Endodermal cell (in vitro differentiated cells): Measurements from ENCODE around the gene NRL. TPM values are rescaled to one million over a fixed set of nuclear protein-coding genes. Genes with fewer than 3 reads are reported as not detected.

ENCODE experiments used
- DNase-seq: peaks from one replicate; pipeline ENCODE4 v3.0.0-alpha.2; 2017
- H3K27ac ChIP-seq: 2 replicates; pipeline ENCODE4 v1.5.1; 2013; ENCODE audit warnings: mild to moderate bottlenecking, low read depth, low read length, moderate library complexity
- H3K27me3 ChIP-seq: 2 replicates; pipeline ENCODE4 v1.6.1; 2013; ENCODE audit warnings: mild to moderate bottlenecking, low read length, moderate library complexity; ENCODE audit not compliant: insufficient read depth, control insufficient read depth, poor library complexity, severe bottlenecking
- H3K36me3 ChIP-seq: 2 replicates; pipeline ENCODE4 v1.7.0; 2013; ENCODE audit warnings: mild to moderate bottlenecking, low read length, moderate library complexity; ENCODE audit not compliant: control insufficient read depth, insufficient read depth
- H3K4me1 ChIP-seq: one replicate; pipeline ENCODE4 v1.7.0; 2013; ENCODE audit warnings: low read length; ENCODE audit not compliant: control insufficient read depth, insufficient read depth
- H3K4me3 ChIP-seq: 2 replicates; pipeline ENCODE4 v1.5.1; 2013; ENCODE audit warnings: mild to moderate bottlenecking, low read length, moderate library complexity
- H3K9ac ChIP-seq: 2 replicates; pipeline ENCODE4 v1.6.1; 2013; ENCODE audit warnings: mild to moderate bottlenecking, low read length, moderate library complexity; ENCODE audit not compliant: poor library complexity, severe bottlenecking; ENCODE audit errors: extremely low read depth
- H3K9me3 ChIP-seq: 2 replicates; pipeline ENCODE4 v1.6.1; 2013; ENCODE audit warnings: mild to moderate bottlenecking, low read length, moderate library complexity; ENCODE audit not compliant: control insufficient read depth
- H3K27ac Mint-ChIP-seq: 2 replicates; pipeline ENCODE4 v1.8.0; 2020; ENCODE audit warnings: mixed read lengths
- H3K27me3 Mint-ChIP-seq: 2 replicates; pipeline ENCODE4 v1.8.0; 2021; ENCODE audit warnings: mild to moderate bottlenecking, mixed read lengths; ENCODE audit not compliant: insufficient read depth
- H3K36me3 Mint-ChIP-seq: 2 replicates; pipeline ENCODE4 v1.8.0; 2020; ENCODE audit warnings: low read depth, mixed read lengths
- H3K4me1 Mint-ChIP-seq: 2 replicates; pipeline ENCODE4 v1.8.0; 2020; ENCODE audit warnings: mixed read lengths
- H3K4me3 Mint-ChIP-seq: 2 replicates; pipeline ENCODE4 v1.8.0; 2020; ENCODE audit warnings: mild to moderate bottlenecking, moderate library complexity, mixed read lengths
- H3K9me3 Mint-ChIP-seq: 2 replicates; pipeline ENCODE4 v1.8.0; 2020; ENCODE audit warnings: mild to moderate bottlenecking, mixed read lengths
- whole genome bisulfite sequencing, 2 experiments: methylation state at CpG; one replicate each; pipeline versions ENCODE4 v1.1.5 to v1.1.7; 2013; ENCODE audit warnings: missing lambda C conversion rate in 2 of 2, mixed read lengths in 1 of 2; ENCODE audit not compliant: insufficient coverage in 1 of 2, insufficient read length in 1 of 2; 5-methylcytosine and 5-hydroxymethylcytosine counted together
- total RNA-seq, 2 donors: library from RNA; stranded (reverse); fragmentation: NEBNext Ultra II Directional in 1 of 2; extraction: Animal tissue kit (Norgen Biotek cat#: 25700) in 1 of 2; gene quantifications; 2 replicates in 1 of 2; 3 replicates in 1 of 2; pipeline ENCODE4 v1.2.1, GENCODE V29; 2021
- TF ChIP-seq, protein P1 (sequence below): fragments of 200-600 bp; sonication (generic); conservative IDR thresholded peaks from 2 replicates; pipeline ENCODE4 v1.5.0; 2021; ENCODE audit warnings: antibody characterized with exemption, mild to moderate bottlenecking

The NRL gene
- total RNA-seq, 2 donors from 2014 or later, result 1.9 TPM

DNA sequence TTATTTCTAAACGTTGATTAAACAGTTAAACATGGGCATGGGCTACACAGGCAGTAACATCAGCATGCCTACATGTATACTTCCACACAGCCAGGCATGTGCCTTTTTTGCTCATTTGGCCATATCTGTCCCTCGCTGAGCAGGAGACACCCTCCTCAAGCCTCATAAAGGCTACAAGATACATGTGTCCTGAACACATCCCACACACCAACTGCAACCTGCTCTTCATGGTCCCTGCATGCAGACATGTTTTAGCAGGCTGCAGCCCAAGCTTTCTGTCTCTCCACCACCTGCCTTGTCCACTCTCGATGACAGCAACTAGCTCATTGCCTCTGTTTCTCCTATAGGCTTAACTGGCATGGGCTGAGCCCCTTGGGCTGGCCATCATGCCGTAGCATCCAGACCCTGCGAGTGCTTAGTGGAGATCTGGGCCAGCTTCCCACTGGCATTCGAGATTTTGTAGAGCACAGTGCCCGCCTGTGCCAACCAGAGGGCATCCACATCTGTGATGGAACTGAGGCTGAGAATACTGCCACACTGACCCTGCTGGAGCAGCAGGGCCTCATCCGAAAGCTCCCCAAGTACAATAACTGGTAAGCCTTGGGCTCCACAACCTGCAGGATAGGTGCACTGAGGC lies 18.1 kb downstream of the NRL start:
- no peak for DNase-seq
- H3K36me3 ChIP-seq, result no peaks in the 10 kb centered on the region

DNA sequence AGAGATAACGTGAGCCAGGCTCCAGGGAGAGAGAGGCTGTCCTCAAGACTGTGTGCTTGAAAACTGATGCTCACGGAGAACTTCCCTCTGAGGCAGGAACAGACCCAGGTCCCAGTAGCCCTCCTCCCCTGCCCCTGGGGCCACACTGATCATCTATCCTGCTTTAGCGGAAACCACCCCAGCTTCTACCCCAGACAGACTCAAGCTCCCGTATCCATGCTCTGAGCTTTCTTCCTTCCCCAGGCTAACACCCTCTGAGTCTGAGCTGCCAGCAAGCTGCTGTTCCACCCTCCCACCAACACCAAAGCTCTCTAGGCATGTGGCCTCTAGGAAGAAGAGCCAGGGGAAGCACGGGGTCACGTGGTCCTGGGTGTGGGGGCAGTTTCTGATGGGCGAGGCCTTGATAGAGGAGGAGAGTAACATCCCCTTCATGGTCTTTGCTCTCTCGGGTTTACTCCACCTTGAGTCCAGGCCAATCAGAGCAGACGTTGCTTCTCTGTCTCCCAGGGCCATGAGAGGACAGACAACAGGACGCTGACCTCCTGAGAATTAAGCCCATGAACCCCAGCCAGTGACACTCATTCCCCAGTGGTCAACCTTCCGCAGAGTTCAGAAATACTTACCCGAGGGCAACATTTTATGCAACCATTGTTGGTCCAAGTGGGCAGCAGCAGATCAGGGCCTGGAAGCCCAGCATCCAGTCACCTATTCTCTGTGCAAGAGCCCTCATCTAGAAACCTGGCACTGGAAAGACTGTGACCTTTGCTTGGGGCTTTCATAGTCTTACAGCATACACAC lies 19.3 kb downstream of the NRL start:
- H3K27me3 Mint-ChIP-seq, result peaks cover 13% of the 10 kb centered on the region
- peaks cover 20% of the 10 kb centered on the region for H3K36me3 Mint-ChIP-seq
- Histone ChIP-seq H3K36me3 (no peaks in the 10 kb centered on the region), H3K9ac (peak overlapping the region; percentile 78), H3K27me3 (no peaks in the 10 kb centered on the region), H3K9me3 (no peaks in the 10 kb centered on the region), H3K4me1 (no peaks in the 10 kb centered on the region), H3K27ac (no peak overlapping the region), H3K4me3 (peak overlapping the region; percentile 87)
- peaks cover 28% of the 10 kb centered on the region for H3K4me1 Mint-ChIP-seq
- no peaks in the 10 kb centered on the region for H3K9me3 Mint-ChIP-seq
- 52 to 56% methylated on average over 5 to 12 of the region's 12 CpGs for WGBS, 2 experiments
- DNase-seq, result peak; percentile 90
- H3K4me3 Mint-ChIP-seq, result peak overlapping the region; percentile 90
- peak overlapping the region; percentile 93 for H3K27ac Mint-ChIP-seq
- TF ChIP-seq, protein P1, sequence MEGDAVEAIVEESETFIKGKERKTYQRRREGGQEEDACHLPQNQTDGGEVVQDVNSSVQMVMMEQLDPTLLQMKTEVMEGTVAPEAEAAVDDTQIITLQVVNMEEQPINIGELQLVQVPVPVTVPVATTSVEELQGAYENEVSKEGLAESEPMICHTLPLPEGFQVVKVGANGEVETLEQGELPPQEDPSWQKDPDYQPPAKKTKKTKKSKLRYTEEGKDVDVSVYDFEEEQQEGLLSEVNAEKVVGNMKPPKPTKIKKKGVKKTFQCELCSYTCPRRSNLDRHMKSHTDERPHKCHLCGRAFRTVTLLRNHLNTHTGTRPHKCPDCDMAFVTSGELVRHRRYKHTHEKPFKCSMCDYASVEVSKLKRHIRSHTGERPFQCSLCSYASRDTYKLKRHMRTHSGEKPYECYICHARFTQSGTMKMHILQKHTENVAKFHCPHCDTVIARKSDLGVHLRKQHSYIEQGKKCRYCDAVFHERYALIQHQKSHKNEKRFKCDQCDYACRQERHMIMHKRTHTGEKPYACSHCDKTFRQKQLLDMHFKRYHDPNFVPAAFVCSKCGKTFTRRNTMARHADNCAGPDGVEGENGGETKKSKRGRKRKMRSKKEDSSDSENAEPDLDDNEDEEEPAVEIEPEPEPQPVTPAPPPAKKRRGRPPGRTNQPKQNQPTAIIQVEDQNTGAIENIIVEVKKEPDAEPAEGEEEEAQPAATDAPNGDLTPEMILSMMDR, result no peak

More for the DNA sequence above, 18.1 kb downstream of the NRL start:
- no peaks in the 10 kb centered on the region for H3K4me1 ChIP-seq
- WGBS, 2 experiments, result 95 to 97% methylated on average over 7 to 8 of the region's 8 CpGs
- H3K9me3 ChIP-seq, result no peaks in the 10 kb centered on the region
- no peaks in the 10 kb centered on the region for H3K27me3 ChIP-seq
- no peak overlapping the region for H3K4me3 ChIP-seq
- no peaks in the 10 kb centered on the region for H3K9me3 Mint-ChIP-seq
- peaks cover 13% of the 10 kb centered on the region for H3K27me3 Mint-ChIP-seq
- H3K4me1 Mint-ChIP-seq, result peaks cover 26% of the 10 kb centered on the region
- TF ChIP-seq, protein P1, result no peak
- H3K4me3 Mint-ChIP-seq, result no peak overlapping the region
- no peak overlapping the region for H3K9ac ChIP-seq
- H3K27ac Mint-ChIP-seq, result no peak overlapping the region
- peaks cover 25% of the 10 kb centered on the region for H3K36me3 Mint-ChIP-seq
- H3K27ac ChIP-seq, result no peak overlapping the region

DNA sequence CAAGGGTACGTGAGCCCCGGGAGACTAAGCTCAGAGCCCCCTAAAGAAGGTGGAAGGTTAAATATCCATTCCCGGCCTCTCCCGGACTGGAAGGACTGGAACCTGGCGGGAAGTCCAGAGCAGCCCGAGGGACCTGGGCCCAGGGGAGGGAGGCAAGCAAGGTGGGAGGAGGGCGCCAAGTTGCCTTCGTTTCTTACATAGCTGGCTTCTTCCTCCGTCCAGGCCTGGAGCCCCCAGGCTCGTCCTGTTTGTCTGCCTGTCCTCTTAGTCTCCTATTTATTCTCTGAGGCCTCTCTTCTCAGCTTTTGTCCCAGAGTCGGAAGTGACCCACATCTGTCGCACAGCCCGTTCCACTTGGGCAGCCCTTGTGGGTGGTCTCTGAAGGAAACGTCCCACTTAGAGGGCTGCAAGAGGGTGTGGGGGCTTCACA lies 19.9 kb downstream of the NRL start:
- peaks cover 29% of the 10 kb centered on the region for H3K4me1 Mint-ChIP-seq
- TF ChIP-seq, protein P1, result no peak

More for the DNA sequence above, 19.9 kb downstream of the NRL start:
- H3K9me3 Mint-ChIP-seq, result no peaks in the 10 kb centered on the region
- Histone ChIP-seq H3K4me1 (no peaks in the 10 kb centered on the region), H3K9me3 (no peaks in the 10 kb centered on the region), H3K36me3 (no peaks in the 10 kb centered on the region), H3K9ac (peak overlapping the region; percentile 78), H3K27me3 (no peaks in the 10 kb centered on the region), H3K27ac (no peak overlapping the region), H3K4me3 (peak overlapping the region; percentile 87)
- DNase-seq, result no peak
- H3K27ac Mint-ChIP-seq, result peak overlapping the region; percentile 93
- H3K27me3 Mint-ChIP-seq, result peaks cover 13% of the 10 kb centered on the region
- 17 to 29% methylated on average over 2 to 14 of the region's 14 CpGs for WGBS, 2 experiments
- H3K4me3 Mint-ChIP-seq, result peak overlapping the region; percentile 90
- H3K36me3 Mint-ChIP-seq, result peaks cover 16% of the 10 kb centered on the region
